Natural killer cell (primary cell): Measurements from ENCODE around the gene CD93. TPM values are rescaled to one million over a fixed set of nuclear protein-coding genes. Genes with fewer than 3 reads are reported as not detected.

Experiments
- ATAC-seq, 3 donors: fragments of 150-1000 bp in 2 of 3; fragments of 200-7000 bp in 1 of 3; cut with Tn5 transposase; 1 replicate in 1 of 3; 2 replicates in 2 of 3; pipeline ENCODE4 v1.10.0; 2021; ENCODE audit warnings: mild to moderate bottlenecking in 2 of 3, moderate library complexity in 2 of 3
- DNase-seq, 2 donors: peaks; one replicate each; pipeline versions ENCODE4 v3.0.0 to v3.0.0-alpha.2; 2013 to 2021; ENCODE audit warnings: mixed read lengths in 1 of 2
- H3K27ac ChIP-seq: one replicate; pipeline ENCODE4 v1.5.1; 2013; ENCODE audit warnings: mild to moderate bottlenecking, low read length
- H3K27me3 ChIP-seq: one replicate; pipeline ENCODE4 v1.6.1; 2013; ENCODE audit warnings: low read length; ENCODE audit not compliant: control insufficient read depth, insufficient read depth
- H3K36me3 ChIP-seq: one replicate; pipeline ENCODE4 v1.6.1; 2013; ENCODE audit warnings: low read length; ENCODE audit not compliant: control insufficient read depth, insufficient read depth
- H3K4me1 ChIP-seq: one replicate; pipeline ENCODE4 v1.6.1; 2013; ENCODE audit warnings: low read length; ENCODE audit not compliant: control insufficient read depth, insufficient read depth
- H3K4me3 ChIP-seq: one replicate; pipeline ENCODE4 v1.5.1; 2013; ENCODE audit warnings: low read length
- H3K9me3 ChIP-seq: one replicate; pipeline ENCODE4 v1.6.1; 2013; ENCODE audit warnings: low read length; ENCODE audit not compliant: control insufficient read depth, insufficient read depth
- H3K27ac Mint-ChIP-seq, 2 donors: one replicate each; pipeline ENCODE4 v1.8.0; 2022; ENCODE audit warnings: mild to moderate bottlenecking in 2 of 2, mixed read lengths in 2 of 2, moderate library complexity in 1 of 2
- H3K27me3 Mint-ChIP-seq, 2 donors: one replicate each; pipeline ENCODE4 v1.8.0; 2022; ENCODE audit warnings: low read depth in 2 of 2, mixed read lengths in 2 of 2
- H3K36me3 Mint-ChIP-seq: one replicate; pipeline ENCODE4 v1.8.0; 2022; ENCODE audit warnings: mixed read lengths
- H3K4me1 Mint-ChIP-seq, 2 donors: one replicate each; pipeline ENCODE4 v1.8.0; 2022; ENCODE audit warnings: mixed read lengths in 2 of 2
- H3K4me3 Mint-ChIP-seq: one replicate; pipeline ENCODE4 v1.8.0; 2022; ENCODE audit warnings: mild to moderate bottlenecking, moderate library complexity, mixed read lengths
- H3K9me3 Mint-ChIP-seq, 2 donors: one replicate each; pipeline ENCODE4 v1.8.0; 2022; ENCODE audit warnings: mixed read lengths in 2 of 2
- CTCF ChIP-seq: fragments of 200-600 bp; IDR thresholded peaks from one replicate; pipeline ENCODE4 v1.8.0; 2022; ENCODE audit warnings: antibody characterized with exemption
- WGBS: methylation state at CpG from one replicate; pipeline ENCODE4 v1.1.7; 2013; ENCODE audit warnings: missing lambda C conversion rate; ENCODE audit not compliant: insufficient coverage; 5-methylcytosine and 5-hydroxymethylcytosine counted together
- intact Hi-C: fragments of 100-400 bp; cut with micrococcal nuclease; formaldehyde crosslinking; loops from one replicate; pipeline ENCODE4 v1.14.2; 2022
- total RNA-seq, 4 donors: library from RNA; stranded (reverse); fragments of 120-200 nt in 1 of 4; gene quantifications; one replicate each; pipeline versions ENCODE4 v1.2.3 to v1.2.4, GENCODE V29; 2013 to 2022

Gene CD93
- total RNA-seq, 3 donors from 2014 or later (not counting 1 experiment from before 2014, with no cell fraction given): 8.0 to 17.9 (median 17.2) TPM

DNA sequence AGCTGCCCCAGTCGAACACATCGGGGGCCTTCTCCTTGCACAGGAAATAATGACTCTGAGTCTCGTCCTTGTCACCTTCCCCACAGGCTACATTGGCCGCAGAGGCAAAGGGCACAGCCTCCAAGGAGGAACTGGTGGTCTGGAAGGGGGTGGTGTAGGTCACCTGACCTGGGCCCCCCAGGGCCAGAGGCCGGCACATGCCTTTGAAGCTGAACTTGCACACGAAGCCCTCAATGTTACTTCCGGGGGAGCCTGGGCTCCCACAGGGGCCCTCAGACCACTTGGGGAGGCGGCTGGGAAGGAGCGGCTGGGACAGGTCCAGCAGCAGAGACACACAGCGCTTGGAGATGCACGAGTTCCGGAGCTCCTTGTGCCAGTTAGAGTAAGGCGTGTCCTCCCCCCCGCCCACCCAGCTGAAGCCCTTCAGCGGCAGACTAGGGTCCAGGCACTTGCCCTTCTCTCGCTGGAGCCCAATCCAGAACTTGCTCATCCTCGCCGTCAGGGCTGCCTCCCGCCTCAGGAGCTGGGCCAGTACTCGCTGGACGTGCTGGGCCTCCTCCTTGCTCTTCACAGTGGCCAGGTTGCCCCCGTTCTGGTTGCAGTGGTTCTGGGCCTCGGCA, 578 bp downstream of the CD93 start:
- DNase-seq (peak in 1 of 2 donors; percentile 23), ATAC-seq (peak; percentile 40 to 49 (median 48))
- Histone ChIP-seq H3K4me3 (peak overlapping the region; percentile 25), H3K4me1 (peaks cover 74% of the 10 kb centered on the region), H3K9me3 (no peaks in the 10 kb centered on the region), H3K27ac (peak overlapping the region; percentile 66), H3K27me3 (no peaks in the 10 kb centered on the region), H3K36me3 (no peaks in the 10 kb centered on the region)
- H3K27me3 Mint-ChIP-seq: no peaks in the 10 kb centered on the region
- no peaks in the 10 kb centered on the region for H3K9me3 Mint-ChIP-seq
- 71% methylated on average over 22 of the region's 23 CpGs for WGBS
- peak overlapping the region; percentile 90 for H3K4me3 Mint-ChIP-seq
- H3K36me3 Mint-ChIP-seq: no peaks in the 10 kb centered on the region
- intact Hi-C loops: no loop called here
- TF ChIP-seq CTCF: no peak
- H3K4me1 Mint-ChIP-seq: peaks cover 64 to 81% of the 10 kb centered on the region in 2 donors
- peak overlapping the region; percentile 93 to 94 for H3K27ac Mint-ChIP-seq

DNA sequence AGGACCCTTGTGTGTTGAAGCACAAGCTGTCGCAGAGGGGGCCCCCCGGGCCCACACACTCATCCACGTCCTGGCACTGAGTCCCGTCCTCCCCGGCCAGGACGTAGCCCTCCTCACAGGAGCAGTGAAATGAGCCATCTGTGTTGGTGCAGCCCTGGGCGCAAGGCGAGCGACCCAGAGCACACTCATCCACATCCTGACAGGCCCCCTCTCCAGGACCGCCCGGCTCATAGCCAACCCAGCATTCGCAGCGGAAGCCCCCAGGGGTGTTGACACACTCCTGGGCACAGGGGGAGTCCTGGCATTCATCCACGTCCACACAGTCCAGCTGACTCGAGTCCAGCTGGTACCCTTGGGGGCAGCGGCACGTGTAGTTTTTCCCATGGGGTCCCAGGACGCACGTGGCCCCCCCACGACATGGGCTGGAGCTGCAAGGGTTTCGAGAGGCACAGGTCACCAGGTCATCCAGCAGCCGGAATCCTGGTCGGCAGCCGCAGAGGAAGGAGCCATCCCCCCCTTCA, 1.2 kb downstream of the CD93 start:
- Mint-ChIP-seq H3K9me3 (no peaks in the 10 kb centered on the region), H3K36me3 (no peaks in the 10 kb centered on the region), H3K4me1 (peaks cover 68 to 84% of the 10 kb centered on the region in 2 donors), H3K27ac (peak overlapping the region; percentile 93 to 94), H3K27me3 (no peaks in the 10 kb centered on the region), H3K4me3 (peak overlapping the region; percentile 90)
- no peak for TF ChIP-seq CTCF
- Histone ChIP-seq H3K4me3 (no peak overlapping the region), H3K9me3 (no peaks in the 10 kb centered on the region), H3K27ac (peak overlapping the region; percentile 44), H3K4me1 (peaks cover 74% of the 10 kb centered on the region), H3K27me3 (no peaks in the 10 kb centered on the region), H3K36me3 (no peaks in the 10 kb centered on the region)
- intact Hi-C loops: no loop called here
- ATAC-seq (no peak), DNase-seq (no peak)
- 93% methylated on average over 24 of the region's 24 CpGs for WGBS

DNA sequence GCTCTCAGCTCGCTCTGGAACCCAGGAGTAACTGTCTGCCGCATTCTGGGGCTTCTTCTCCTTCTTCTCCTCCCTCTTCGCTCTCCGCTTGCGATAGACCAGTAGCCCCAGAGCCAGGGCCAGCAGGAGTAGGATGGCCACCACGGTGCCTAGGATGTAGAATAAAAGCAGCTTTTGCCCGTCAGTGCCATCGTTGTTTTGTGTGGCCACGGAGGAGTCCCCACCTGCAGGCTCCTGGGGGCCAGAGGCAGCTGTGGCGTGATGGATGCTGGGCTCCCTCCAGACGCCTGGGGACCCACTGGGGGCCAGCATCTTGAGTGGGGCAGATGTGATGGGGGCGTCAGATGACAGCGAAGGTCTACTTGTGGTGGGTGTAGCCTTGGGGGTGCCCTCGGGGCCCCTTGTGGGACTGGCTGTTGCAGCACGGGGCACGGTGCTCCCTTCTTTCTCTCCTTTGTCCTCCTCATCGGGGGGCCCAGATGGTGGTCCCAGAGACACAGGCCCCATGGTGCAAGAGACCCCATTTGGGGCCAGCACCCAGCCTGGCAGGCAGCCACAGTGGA, 1.8 kb downstream of the CD93 start:
- H3K4me3 ChIP-seq: no peak overlapping the region

More for the DNA sequence above, 1.8 kb downstream of the CD93 start:
- Histone ChIP-seq H3K9me3 (no peaks in the 10 kb centered on the region), H3K4me1 (peaks cover 74% of the 10 kb centered on the region), H3K36me3 (no peaks in the 10 kb centered on the region), H3K27me3 (no peaks in the 10 kb centered on the region), H3K27ac (no peak overlapping the region)
- intact Hi-C loops: no loop called here
- 94% methylated on average over 17 of the region's 17 CpGs for WGBS
- ATAC-seq (no peak), DNase-seq (no peak)
- H3K36me3 Mint-ChIP-seq: no peaks in the 10 kb centered on the region
- H3K4me1 Mint-ChIP-seq: peaks cover 74 to 90% of the 10 kb centered on the region in 2 donors
- no peaks in the 10 kb centered on the region for H3K27me3 Mint-ChIP-seq
- no peak for TF ChIP-seq CTCF
- no peaks in the 10 kb centered on the region for H3K9me3 Mint-ChIP-seq
- peak overlapping the region; percentile 80 for H3K4me3 Mint-ChIP-seq
- H3K27ac Mint-ChIP-seq: peak overlapping the region; percentile 93 to 94
